ENCODE data around the gene M6PR. TPM values are rescaled to one million over a fixed set of nuclear protein-coding genes. Genes with fewer than 3 reads are reported as not detected.
"Not testable (repeated sequence)": the region's sequence is repeated elsewhere in the genome, so short reads cannot be mapped to it uniquely, and the experiment has no call there.

M6PR gene
- total RNA-seq, 4 donors from 2014 or later = 79.5 to 105 (median 90.2) TPM

DNA sequence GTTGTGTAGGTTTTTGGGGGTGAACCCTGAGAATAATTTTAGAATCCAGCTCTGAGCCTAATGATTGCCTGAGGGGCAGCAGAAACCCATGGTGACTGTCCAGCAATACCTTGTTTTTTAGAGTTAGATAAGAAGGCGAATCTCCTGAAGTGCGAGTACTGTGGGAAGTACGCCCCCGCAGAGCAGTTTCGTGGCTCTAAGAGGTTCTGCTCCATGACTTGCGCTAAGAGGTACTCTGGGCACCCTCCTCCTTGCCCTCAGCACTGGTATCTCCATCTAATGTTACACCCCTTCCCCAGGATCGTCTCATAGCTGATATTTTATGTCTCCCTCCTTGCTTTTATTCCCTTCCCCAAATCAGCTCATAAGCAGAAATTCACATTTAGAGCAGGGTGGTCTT, 12.7 kb downstream of the M6PR start:
- H3K9me3 ChIP-seq = no peaks in the 10 kb centered on the region
- ATAC-seq = no peak
- H3K4me3 ChIP-seq = no peak overlapping the region
- H3K36me3 ChIP-seq = peaks cover under 1 to 78% of the 10 kb centered on the region in 2 donors
- no peak overlapping the region for H3K27ac ChIP-seq
- WGBS, 2 donors (ENCODE audit: low coverage in 1 of 2) = 92 to 94% methylated on average over 6 to 7 of the region's 7 CpGs
- TF ChIP-seq, protein P1, sequence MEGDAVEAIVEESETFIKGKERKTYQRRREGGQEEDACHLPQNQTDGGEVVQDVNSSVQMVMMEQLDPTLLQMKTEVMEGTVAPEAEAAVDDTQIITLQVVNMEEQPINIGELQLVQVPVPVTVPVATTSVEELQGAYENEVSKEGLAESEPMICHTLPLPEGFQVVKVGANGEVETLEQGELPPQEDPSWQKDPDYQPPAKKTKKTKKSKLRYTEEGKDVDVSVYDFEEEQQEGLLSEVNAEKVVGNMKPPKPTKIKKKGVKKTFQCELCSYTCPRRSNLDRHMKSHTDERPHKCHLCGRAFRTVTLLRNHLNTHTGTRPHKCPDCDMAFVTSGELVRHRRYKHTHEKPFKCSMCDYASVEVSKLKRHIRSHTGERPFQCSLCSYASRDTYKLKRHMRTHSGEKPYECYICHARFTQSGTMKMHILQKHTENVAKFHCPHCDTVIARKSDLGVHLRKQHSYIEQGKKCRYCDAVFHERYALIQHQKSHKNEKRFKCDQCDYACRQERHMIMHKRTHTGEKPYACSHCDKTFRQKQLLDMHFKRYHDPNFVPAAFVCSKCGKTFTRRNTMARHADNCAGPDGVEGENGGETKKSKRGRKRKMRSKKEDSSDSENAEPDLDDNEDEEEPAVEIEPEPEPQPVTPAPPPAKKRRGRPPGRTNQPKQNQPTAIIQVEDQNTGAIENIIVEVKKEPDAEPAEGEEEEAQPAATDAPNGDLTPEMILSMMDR (IDR thresholded peaks at IDR 0.05) = no peak
- TF ChIP-seq POLR2AphosphoS5 (IDR thresholded peaks at IDR 0.05) (no peak), POLR2A (IDR thresholded peaks at IDR 0.05) (no peak), EP300 (IDR thresholded peaks at IDR 0.05) (no peak)
- H3K4me1 ChIP-seq = no peaks in the 10 kb centered on the region
- no peaks in the 10 kb centered on the region for H3K27me3 ChIP-seq

DNA sequence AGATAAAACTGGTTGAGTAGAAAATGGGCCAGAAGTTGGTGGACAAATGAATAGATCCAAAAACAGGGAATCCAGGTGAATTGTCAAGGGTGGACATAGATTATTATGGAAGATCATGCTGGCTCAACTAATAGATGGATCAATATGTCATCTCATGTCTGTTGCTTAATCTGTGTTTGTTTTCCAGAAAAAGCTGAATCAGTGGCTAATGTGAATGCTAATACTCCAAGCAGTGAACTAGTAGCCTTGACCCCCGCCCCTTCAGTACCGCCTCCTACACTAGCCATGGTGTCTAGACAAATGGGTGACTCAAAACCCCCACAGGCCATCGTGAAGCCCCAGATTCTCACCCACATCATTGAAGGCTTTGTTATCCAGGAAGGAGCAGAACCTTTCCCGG, 15.4 kb downstream of the M6PR start:
- not testable (repeated sequence) for H3K9me3 ChIP-seq, H3K4me1 ChIP-seq, H3K27me3 ChIP-seq, H3K4me3 ChIP-seq, H3K27ac ChIP-seq, ATAC-seq
- 100% methylated on average over 2 of the region's 4 CpGs; no CpG with 5 or more reads in 1 of the 2 donors for WGBS, 2 donors (ENCODE audit: low coverage in 1 of 2)
- H3K36me3 ChIP-seq = peaks cover 0 to 94% of the 10 kb centered on the region in 2 donors

DNA sequence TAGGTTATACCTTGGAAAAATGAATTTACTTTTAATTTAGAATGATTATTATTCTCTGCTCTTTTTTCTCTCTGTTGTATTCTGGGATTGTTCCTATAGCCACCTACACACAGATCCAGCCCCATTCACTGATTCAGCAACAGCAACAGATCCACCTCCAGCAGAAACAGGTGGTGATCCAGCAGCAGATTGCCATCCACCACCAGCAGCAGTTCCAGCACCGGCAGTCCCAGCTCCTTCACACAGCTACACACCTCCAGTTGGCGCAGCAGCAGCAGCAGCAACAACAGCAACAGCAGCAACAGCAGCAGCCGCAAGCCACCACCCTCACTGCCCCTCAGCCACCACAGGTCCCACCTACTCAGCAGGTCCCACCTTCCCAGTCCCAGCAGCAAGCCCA, 17.0 kb downstream of the M6PR start:
- not testable (repeated sequence) for H3K9me3 ChIP-seq, H3K4me1 ChIP-seq, H3K27me3 ChIP-seq, H3K27ac ChIP-seq, H3K4me3 ChIP-seq, ATAC-seq
- WGBS, 2 donors (ENCODE audit: low coverage in 1 of 2) = no CpG with 5 or more reads among the region's 3 CpGs
- H3K36me3 ChIP-seq = peaks cover 0 to 89% of the 10 kb centered on the region in 2 donors

DNA sequence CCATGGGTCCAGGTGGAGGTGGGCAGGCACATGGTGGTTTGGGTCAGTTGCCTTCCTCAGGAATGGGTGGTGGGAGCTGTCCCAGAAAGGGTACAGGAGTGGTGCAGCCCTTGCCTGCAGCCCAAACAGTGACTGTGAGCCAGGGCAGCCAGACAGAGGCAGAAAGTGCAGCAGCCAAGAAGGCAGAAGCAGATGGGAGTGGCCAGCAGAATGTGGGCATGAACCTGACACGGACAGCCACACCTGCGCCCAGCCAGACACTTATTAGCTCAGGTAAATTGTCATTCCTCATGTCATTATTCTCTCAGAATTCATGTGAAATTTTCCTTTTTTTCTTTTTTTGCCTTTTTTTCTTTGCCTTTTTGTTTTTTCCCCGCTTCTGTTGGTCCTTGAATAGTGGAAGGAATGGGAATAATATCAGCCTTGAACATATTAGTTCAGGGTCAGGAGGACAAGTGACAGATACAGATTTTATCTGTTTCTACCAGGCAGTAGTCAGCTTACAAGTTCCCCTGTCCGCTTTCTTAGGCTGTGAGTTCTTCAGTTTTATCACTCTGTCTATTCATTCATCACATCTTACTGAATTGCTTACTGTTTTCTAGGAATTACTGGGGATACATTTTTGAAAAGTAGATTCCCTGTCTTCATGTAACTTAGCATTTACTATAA, 18.7 kb downstream of the M6PR start:
- 85 to 93% methylated on average over 3 of the region's 4 CpGs for WGBS, 2 donors (ENCODE audit: low coverage in 1 of 2)
- not testable (repeated sequence) for H3K27me3 ChIP-seq, H3K27ac ChIP-seq, H3K4me3 ChIP-seq, H3K9me3 ChIP-seq, ATAC-seq, H3K4me1 ChIP-seq
- peaks cover 0 to 88% of the 10 kb centered on the region in 2 donors for H3K36me3 ChIP-seq

DNA sequence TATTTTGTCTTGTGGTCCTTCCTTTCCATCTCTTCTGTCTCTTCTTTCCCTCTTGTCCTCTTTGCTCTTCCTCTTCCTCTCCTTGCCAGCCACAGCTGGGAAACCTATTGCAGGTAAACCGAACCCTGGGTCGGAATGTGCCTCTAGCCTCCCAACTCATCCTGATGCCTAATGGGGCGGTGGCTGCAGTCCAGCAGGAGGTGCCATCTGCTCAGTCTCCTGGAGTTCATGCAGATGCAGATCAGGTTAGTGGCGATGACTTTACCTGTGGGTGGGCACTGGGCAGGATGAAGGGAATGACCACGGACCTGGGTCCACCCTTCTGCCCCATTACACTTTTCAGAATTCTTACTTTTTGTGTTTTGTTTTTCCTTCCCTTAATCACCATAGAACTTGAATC, 26.9 kb downstream of the M6PR start:
- Histone ChIP-seq H3K27me3 (no peaks in the 10 kb centered on the region), H3K4me1 (no peaks in the 10 kb centered on the region), H3K4me3 (no peak overlapping the region), H3K9me3 (no peaks in the 10 kb centered on the region), H3K36me3 (peaks cover 0 to 88% of the 10 kb centered on the region in 2 donors), H3K27ac (no peak overlapping the region)
- TF ChIP-seq, protein P1 (IDR thresholded peaks at IDR 0.05) = no peak
- TF ChIP-seq EP300 (IDR thresholded peaks at IDR 0.05) (no peak), POLR2A (IDR thresholded peaks at IDR 0.05) (no peak), POLR2AphosphoS5 (IDR thresholded peaks at IDR 0.05) (no peak)
- WGBS, 2 donors (ENCODE audit: low coverage in 1 of 2) = 80 to 83% methylated on average over 1 to 2 of the region's 5 CpGs
- no peak for ATAC-seq

DNA sequence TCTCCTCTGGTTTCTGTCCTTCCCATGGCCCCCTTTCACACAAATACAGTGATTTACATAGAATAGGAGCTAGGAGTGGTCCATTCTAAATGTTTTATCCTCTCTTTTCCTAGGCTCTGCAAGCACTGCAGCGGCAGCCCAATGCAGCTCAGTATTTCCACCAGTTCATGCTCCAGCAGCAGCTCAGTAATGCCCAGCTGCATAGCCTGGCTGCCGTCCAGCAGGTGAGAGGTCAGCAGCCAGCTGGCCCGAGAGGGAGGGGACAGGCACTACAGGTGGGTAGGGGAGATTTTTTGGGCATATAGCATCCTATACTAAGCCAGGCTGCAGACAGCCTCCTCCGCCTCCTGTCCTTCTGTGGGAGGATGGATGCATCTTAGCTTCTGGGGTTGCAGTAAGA, 29.8 kb downstream of the M6PR start:
- H3K27me3 ChIP-seq, ATAC-seq, H3K27ac ChIP-seq, H3K9me3 ChIP-seq, H3K4me3 ChIP-seq: not testable (repeated sequence)
- peaks cover 0 to 62% of the 10 kb centered on the region in 2 donors for H3K36me3 ChIP-seq
- peaks cover 0 to 25% (median 3%) of the 10 kb centered on the region in 3 donors for H3K4me1 ChIP-seq
- WGBS, 2 donors (ENCODE audit: low coverage in 1 of 2) = 72% methylated on average over 3 of the region's 4 CpGs; no CpG with 5 or more reads in 1 of the 2 donors

DNA sequence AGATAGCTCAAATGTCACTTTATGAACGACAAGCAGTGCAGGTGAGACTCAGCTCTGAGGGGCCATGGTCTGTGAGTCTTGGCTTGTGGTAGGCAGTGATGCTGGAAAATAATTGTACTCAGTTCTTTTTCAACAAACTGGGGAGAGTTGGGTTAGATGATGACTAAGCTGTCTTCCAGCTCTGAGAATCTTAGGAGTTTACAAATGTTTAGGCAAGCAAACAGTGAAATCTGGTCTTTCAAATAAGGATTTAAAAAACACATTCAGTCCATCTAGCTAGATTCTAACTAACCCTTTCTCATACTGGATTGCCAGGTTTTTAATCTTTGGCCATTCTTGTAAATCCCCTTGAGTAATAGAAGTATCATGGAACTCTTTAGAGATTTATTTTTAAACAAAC, 31.7 kb downstream of the M6PR start:
- H3K9me3 ChIP-seq = no peaks in the 10 kb centered on the region
- TF ChIP-seq POLR2A (IDR thresholded peaks at IDR 0.05) = no peak
- no peak for TF ChIP-seq POLR2AphosphoS5 (IDR thresholded peaks at IDR 0.05)
- TF ChIP-seq EP300 (IDR thresholded peaks at IDR 0.05) = no peak
- TF ChIP-seq, protein P1 (IDR thresholded peaks at IDR 0.05) = no peak
- peaks cover 5 to 37% (median 9%) of the 10 kb centered on the region in 3 donors for H3K4me1 ChIP-seq
- ATAC-seq = no peak
- H3K27ac ChIP-seq = no peak overlapping the region
- no peaks in the 10 kb centered on the region for H3K27me3 ChIP-seq
- H3K36me3 ChIP-seq = peaks cover 0 to 45% of the 10 kb centered on the region in 2 donors
- 88% methylated on average over 1 of the region's 1 CpG; no CpG with 5 or more reads in 1 of the 2 donors for WGBS, 2 donors (ENCODE audit: low coverage in 1 of 2)
- no peak overlapping the region for H3K4me3 ChIP-seq
